Large intestine (tissue), 3 donors: Measurements from ENCODE around the gene IFIT3. TPM values are rescaled to one million over a fixed set of nuclear protein-coding genes. Genes with fewer than 3 reads are reported as not detected.

Experiments
- DNase-seq, 2 donors: peaks; one replicate each; pipeline versions ENCODE4 v3.0.0 to v3.0.0-alpha.2; 2013
- H3K27ac ChIP-seq: one replicate; pipeline ENCODE4 v1.5.1; 2013; ENCODE audit warnings: low read length
- H3K27me3 ChIP-seq: 2 replicates; pipeline ENCODE4 v1.6.1; 2013; ENCODE audit warnings: low read length; ENCODE audit not compliant: control insufficient read depth, insufficient read depth
- H3K36me3 ChIP-seq: 2 replicates; pipeline ENCODE4 v1.6.1; 2013; ENCODE audit warnings: low read length; ENCODE audit not compliant: control insufficient read depth, insufficient read depth
- H3K4me1 ChIP-seq: one replicate; pipeline ENCODE4 v1.6.1; 2013; ENCODE audit warnings: low read length; ENCODE audit not compliant: control insufficient read depth, insufficient read depth
- H3K4me3 ChIP-seq: one replicate; pipeline ENCODE4 v1.5.1; 2013; ENCODE audit warnings: low read length
- H3K9me3 ChIP-seq: one replicate; pipeline ENCODE4 v1.6.1; 2013; ENCODE audit warnings: mild to moderate bottlenecking, low read depth, low read length, moderate library complexity; ENCODE audit not compliant: control insufficient read depth
- whole genome bisulfite sequencing: methylation state at CpG from one replicate; pipeline ENCODE4 v1.1.5; 2013; ENCODE audit warnings: low lambda C conversion rate; ENCODE audit not compliant: insufficient coverage; 5-methylcytosine and 5-hydroxymethylcytosine counted together
- polyA plus RNA-seq: library from polyadenylated mRNA; unstranded; fragments of 120-200 nt; gene quantifications from one replicate; pipeline ENCODE4 v1.2.1, GENCODE V29; 2013

The IFIT3 gene
- polyA plus RNA-seq, 1 donor: 24.0 TPM

GRCh38 chr10:89369156-89370105 is 41.6 kb downstream of the IFIT3 start:
- whole genome bisulfite sequencing: 70% methylated on average over 2 of the region's 5 CpGs
- no peak overlapping the region for H3K4me3 ChIP-seq
- H3K27me3 ChIP-seq: no peaks in the 10 kb centered on the region
- H3K4me1 ChIP-seq: peaks cover 24% of the 10 kb centered on the region
- no peaks in the 10 kb centered on the region for H3K9me3 ChIP-seq
- H3K36me3 ChIP-seq: no peaks in the 10 kb centered on the region
- H3K27ac ChIP-seq: no peak overlapping the region
- peak in 1 of 2 donors; percentile 31 for DNase-seq

GRCh38 chr10:89371079-89371478 is 43.3 kb downstream of the IFIT3 start:
- no peaks in the 10 kb centered on the region for H3K27me3 ChIP-seq
- H3K36me3 ChIP-seq: no peaks in the 10 kb centered on the region
- H3K27ac ChIP-seq: no peak overlapping the region
- no peak overlapping the region for H3K4me3 ChIP-seq
- H3K4me1 ChIP-seq: peaks cover 29% of the 10 kb centered on the region
- DNase-seq: no peak
- no peaks in the 10 kb centered on the region for H3K9me3 ChIP-seq

- no peaks in the 10 kb centered on the region for H3K27me3 ChIP-seq
- H3K36me3 ChIP-seq: no peaks in the 10 kb centered on the region
- peaks cover 29% of the 10 kb centered on the region for H3K4me1 ChIP-seq
- no peaks in the 10 kb centered on the region for H3K9me3 ChIP-seq
- H3K27ac ChIP-seq: no peak overlapping the region
- WGBS: no CpG with 5 or more reads among the region's 3 CpGs
- no peak overlapping the region for H3K4me3 ChIP-seq
- peak in 1 of 2 donors; percentile 43 for DNase-seq
These were observed 44.2 kb downstream of the IFIT3 start for GRCh38 chr10:89371987-89372386.

GRCh38 chr10:89373916-89374711 is 46.3 kb downstream of the IFIT3 start:
- H3K9me3 ChIP-seq: no peaks in the 10 kb centered on the region
- H3K4me1 ChIP-seq: peaks cover 20% of the 10 kb centered on the region
- no peaks in the 10 kb centered on the region for H3K36me3 ChIP-seq
- no peak overlapping the region for H3K4me3 ChIP-seq
- no peaks in the 10 kb centered on the region for H3K27me3 ChIP-seq
- H3K27ac ChIP-seq: peak overlapping the region; percentile 79
- no CpG with 5 or more reads among the region's 3 CpGs for WGBS
- DNase-seq: peak; percentile 72 to 86

GRCh38 chr10:89374713-89375141 is 46.9 kb downstream of the IFIT3 start:
- H3K4me3 ChIP-seq: no peak overlapping the region
- H3K27ac ChIP-seq: peak overlapping the region; percentile 79
- DNase-seq: no peak
- H3K27me3 ChIP-seq: no peaks in the 10 kb centered on the region
- peaks cover 16% of the 10 kb centered on the region for H3K4me1 ChIP-seq
- no peaks in the 10 kb centered on the region for H3K9me3 ChIP-seq
- H3K36me3 ChIP-seq: no peaks in the 10 kb centered on the region

- H3K36me3 ChIP-seq: no peaks in the 10 kb centered on the region
- H3K4me3 ChIP-seq: no peak within 1 kb of the TSS
- H3K9me3 ChIP-seq: no peaks in the 10 kb centered on the region
- H3K4me1 ChIP-seq: peaks cover 13% of the 10 kb centered on the region
- no peaks in the 10 kb centered on the region for H3K27me3 ChIP-seq
- no CpG with 5 or more reads among the region's 5 CpGs for WGBS
- no peak for DNase-seq
- H3K27ac ChIP-seq: no peak within 1 kb of the TSS
These were observed 50.2 kb downstream of the IFIT3 start, which contains the start of gene IFIT1B for GRCh38 chr10:89377705-89378637. Gene IFIT1B, plus strand, starts transcription at chr10:89378056. Its CDS starts 80 bp downstream, at chr10:89378136.

- H3K27me3 ChIP-seq: no peaks in the 10 kb centered on the region
- no peak overlapping the region for H3K4me3 ChIP-seq
- H3K4me1 ChIP-seq: peaks cover 8% of the 10 kb centered on the region
- H3K36me3 ChIP-seq: no peaks in the 10 kb centered on the region
- no peaks in the 10 kb centered on the region for H3K9me3 ChIP-seq
- no peak for DNase-seq
- H3K27ac ChIP-seq: no peak overlapping the region
These were observed 51.3 kb downstream of the IFIT3 start for GRCh38 chr10:89379103-89379502.

- WGBS: no CpG with 5 or more reads among the region's 1 CpG
These were observed 55.0 kb downstream of the IFIT3 start for GRCh38 chr10:89382757-89383156.

GRCh38 chr10:89384474-89385340 is 56.9 kb downstream of the IFIT3 start:
- no peaks in the 10 kb centered on the region for H3K27me3 ChIP-seq
- no peak overlapping the region for H3K27ac ChIP-seq
- H3K9me3 ChIP-seq: no peaks in the 10 kb centered on the region
- no peaks in the 10 kb centered on the region for H3K36me3 ChIP-seq
- no peak for DNase-seq
- 100% methylated on average over 1 of the region's 4 CpGs for WGBS
- H3K4me1 ChIP-seq: no peaks in the 10 kb centered on the region
- H3K4me3 ChIP-seq: no peak overlapping the region

More at GRCh38 chr10:89382757-89383156, 55.0 kb downstream of the IFIT3 start:
- Histone ChIP-seq H3K4me3 (no peak overlapping the region), H3K9me3 (no peaks in the 10 kb centered on the region), H3K27ac (no peak overlapping the region), H3K4me1 (no peaks in the 10 kb centered on the region), H3K36me3 (no peaks in the 10 kb centered on the region), H3K27me3 (no peaks in the 10 kb centered on the region)
- DNase-seq: no peak
